Keratinocyte (primary cell): ENCODE measurements around the gene DLK2. TPM values are rescaled to one million over a fixed set of nuclear protein-coding genes. Genes with fewer than 3 reads are reported as not detected.

Experiments
- DNase-seq: peaks from one replicate; pipeline ENCODE4 v3.0.0-alpha.2; 2011; ENCODE audit warnings: low read depth, missing footprints, low spot score
- FAIRE-seq: peaks from 2 replicates; lab custom pipeline; 2011; peaks lifted over from hg19 to GRCh38; lab: Jason Lieb, UNC
- H2AFZ ChIP-seq: 2 replicates; pipeline ENCODE4 v1.6.0; 2012; ENCODE audit warnings: low read length, control low read depth, inconsistent platforms; ENCODE audit not compliant: control insufficient read depth
- H3K27ac ChIP-seq: 2 replicates; pipeline ENCODE4 v1.5.1; 2011; ENCODE audit warnings: low read length; ENCODE audit not compliant: control insufficient read depth, insufficient read depth
- H3K27me3 ChIP-seq: 3 replicates; pipeline ENCODE4 v1.6.0; 2011; ENCODE audit warnings: low read length; ENCODE audit not compliant: control insufficient read depth, insufficient read depth; ENCODE audit errors: extremely low read depth
- H3K36me3 ChIP-seq, 2 experiments: 2 replicates in 1 of 2; 3 replicates in 1 of 2; pipeline ENCODE4 v1.5.1; 2011; ENCODE audit warnings: low read length in 2 of 2, mild to moderate bottlenecking in 1 of 2; ENCODE audit not compliant: control insufficient read depth in 2 of 2, insufficient read depth in 2 of 2; ENCODE audit errors: extremely low read depth in 1 of 2
- H3K4me1 ChIP-seq: 3 replicates; pipeline ENCODE4 v1.5.1; 2011; ENCODE audit warnings: low read length; ENCODE audit not compliant: control insufficient read depth, insufficient read depth; ENCODE audit errors: extremely low read depth
- H3K4me2 ChIP-seq: 3 replicates; pipeline ENCODE4 v1.6.0; 2011; ENCODE audit warnings: low read depth, low read length; ENCODE audit not compliant: control insufficient read depth, insufficient read depth; ENCODE audit errors: extremely low read depth
- H3K4me3 ChIP-seq, 3 experiments: fragments of 200-600 bp in 1 of 3; sonication (generic) in 1 of 3; 2 replicates in 2 of 3; 3 replicates in 1 of 3; pipeline ENCODE4 v1.5.1; 2011 to 2016; ENCODE audit warnings: low read length in 3 of 3, mild to moderate bottlenecking in 3 of 3, control low read depth in 2 of 3, inconsistent platforms in 1 of 3, low read depth in 1 of 3, mixed read lengths in 1 of 3, mixed run types in 1 of 3, moderate library complexity in 1 of 3; ENCODE audit not compliant: control insufficient read depth in 2 of 3, insufficient read depth in 2 of 3; ENCODE audit errors: extremely low read depth in 1 of 3
- H3K79me2 ChIP-seq: 2 replicates; pipeline ENCODE4 v1.6.0; 2012; ENCODE audit warnings: low read length; ENCODE audit not compliant: control insufficient read depth, insufficient read depth
- H3K9ac ChIP-seq: 3 replicates; pipeline ENCODE4 v1.6.0; 2011; ENCODE audit warnings: low read length; ENCODE audit not compliant: control insufficient read depth, insufficient read depth; ENCODE audit errors: extremely low read depth
- H3K9me1 ChIP-seq: 3 replicates; pipeline ENCODE4 v1.6.0; 2011; ENCODE audit warnings: low read length; ENCODE audit not compliant: control insufficient read depth, insufficient read depth; ENCODE audit errors: extremely low read depth
- H3K9me3 ChIP-seq: 2 replicates; pipeline ENCODE4 v1.5.1; 2012; ENCODE audit warnings: low read depth, low read length; ENCODE audit not compliant: control insufficient read depth
- H4K20me1 ChIP-seq: 3 replicates; pipeline ENCODE4 v1.6.0; 2011; ENCODE audit warnings: low read length; ENCODE audit not compliant: control insufficient read depth, insufficient read depth; ENCODE audit errors: extremely low read depth
- CTCF ChIP-seq, 3 experiments: IDR thresholded peaks in 1 of 3; conservative IDR thresholded peaks in 1 of 3; optimal IDR thresholded peaks in 1 of 3; 2 replicates in 2 of 3; 3 replicates in 1 of 3; pipeline versions ENCODE3 to v1.5.1; 2011; ENCODE audit warnings: low read length in 3 of 3, mild to moderate bottlenecking in 3 of 3, moderate library complexity in 2 of 3, control low read depth in 1 of 3, inconsistent platforms in 1 of 3; ENCODE audit not compliant: insufficient read depth in 2 of 3; ENCODE audit errors: extremely low read depth in 1 of 3
- EZH2 ChIP-seq: IDR thresholded peaks from one replicate; pipeline ENCODE4 v1.6.1; 2012; ENCODE audit warnings: inconsistent platforms, mild to moderate bottlenecking, low read length, moderate library complexity
- dilution Hi-C: fragments of 300-500 bp; cut with MboI; formaldehyde crosslinking; loops from one replicate; pipeline ENCODE4 v1.7.0; 2020; ENCODE audit warnings: low sequenced_read_pairs; ENCODE audit not compliant: extremely low pct_ligation_motif_present
- polyA plus RNA-seq, 5 experiments: library from polyadenylated mRNA; depleted of rRNA in 3 of 5; stranded (reverse) in 3 of 5; stranded (forward) in 1 of 5; unstranded in 1 of 5; fragments of >200 nt; gene quantifications; 1 replicate in 1 of 5; 2 replicates in 3 of 5; 3 replicates in 1 of 5; pipeline versions ENCODE4 v1.2.1 to v1.2.3, GENCODE V29; 2011 to 2012; ENCODE audit warnings: missing spikeins in 2 of 5, low read depth in 1 of 5, low replicate concordance in 1 of 5

The DLK2 gene
- polyA plus RNA-seq, 1 donor (not counting 4 experiments of a cell fraction or from before 2014, with no cell fraction given), result 19.8 TPM

- Histone ChIP-seq H3K27me3 (no peaks in the 10 kb centered on the region), H3K9ac (peak overlapping the region; percentile 91), H2AFZ (peak overlapping the region; percentile 94), H3K27ac (peak overlapping the region; percentile 73), H4K20me1 (no peaks in the 10 kb centered on the region), H3K4me3 (peak overlapping the region; percentile 54 to 96 (median 91)), H3K79me2 (peaks cover 35% of the 10 kb centered on the region), H3K36me3 (peaks cover 9 to 18% of the 10 kb centered on the region in 2 experiments), H3K4me2 (peak overlapping the region; percentile 85), H3K4me1 (peaks cover 15% of the 10 kb centered on the region), H3K9me3 (no peaks in the 10 kb centered on the region), H3K9me1 (no peaks in the 10 kb centered on the region)
- DNase-seq (no peak), FAIRE-seq (no peak)
- TF ChIP-seq EZH2 (no peak), CTCF (optimal IDR thresholded peaks at IDR 0.05 in 1 of 3, IDR thresholded peaks at IDR 0.05 in 1 of 3, conservative IDR thresholded peaks at IDR 0.05 in 1 of 3; ENCODE audit: extremely low read depth in 1 of 3, insufficient read depth in 2 of 3, low read length in 3 of 3) (no peak)
- dilution Hi-C loops, result no loop called here
These were observed 27.2 kb downstream of the DLK2 start for GRCh38 chr6:43428112-43428570.

GRCh38 chr6:43427406-43428111, 27.8 kb downstream of the DLK2 start, which contains the start of gene ABCC10:
Gene ABCC10, plus strand, starts transcription at chr6:43427541. Its CDS starts 438 bp downstream, at chr6:43427979.
- H3K4me2 ChIP-seq, result peak within 1 kb of the TSS; percentile 85
- H3K9ac ChIP-seq, result peak within 1 kb of the TSS; percentile 91
- TF ChIP-seq EZH2, result no peak
- TF ChIP-seq CTCF (optimal IDR thresholded peaks at IDR 0.05 in 1 of 3, IDR thresholded peaks at IDR 0.05 in 1 of 3, conservative IDR thresholded peaks at IDR 0.05 in 1 of 3; ENCODE audit: extremely low read depth in 1 of 3, insufficient read depth in 2 of 3, low read length in 3 of 3), result peak; percentile 42 to 65 (median 55)
- dilution Hi-C loops, result no loop called here
- DNase-seq (peak; percentile 84), FAIRE-seq (peak; percentile 93)
- H3K9me1 ChIP-seq, result no peaks in the 10 kb centered on the region
- no peaks in the 10 kb centered on the region for H4K20me1 ChIP-seq
- H3K4me3 ChIP-seq, result peak within 1 kb of the TSS; percentile 54 to 96 (median 91)
- peak within 1 kb of the TSS; percentile 94 for H2AFZ ChIP-seq
- no peaks in the 10 kb centered on the region for H3K27me3 ChIP-seq
- peak within 1 kb of the TSS; percentile 73 for H3K27ac ChIP-seq
- H3K79me2 ChIP-seq, result peaks cover 35% of the 10 kb centered on the region
- peaks cover 8 to 17% of the 10 kb centered on the region in 2 experiments for H3K36me3 ChIP-seq
- H3K9me3 ChIP-seq, result no peaks in the 10 kb centered on the region
- peaks cover 15% of the 10 kb centered on the region for H3K4me1 ChIP-seq
